Measurements from ENCODE around the gene ALX4.

Gene ALX4

GRCh38 chr11:44226945-44227344, 83.0 kb downstream of the ALX4 start:
- H3K27me3 ChIP-seq (replicated peaks; ENCODE audit: control insufficient read depth, insufficient read depth, low read length, poor library complexity, severe bottlenecking) = no peaks in the 10 kb centered on the region
- H3K27ac ChIP-seq (ENCODE audit: insufficient read depth, low read length, poor library complexity, severe bottlenecking) = no peak overlapping the region
- no peaks in the 10 kb centered on the region for H3K4me1 ChIP-seq (ENCODE audit: control insufficient read depth, insufficient read depth, low read length, poor library complexity, severe bottlenecking)

DNA sequence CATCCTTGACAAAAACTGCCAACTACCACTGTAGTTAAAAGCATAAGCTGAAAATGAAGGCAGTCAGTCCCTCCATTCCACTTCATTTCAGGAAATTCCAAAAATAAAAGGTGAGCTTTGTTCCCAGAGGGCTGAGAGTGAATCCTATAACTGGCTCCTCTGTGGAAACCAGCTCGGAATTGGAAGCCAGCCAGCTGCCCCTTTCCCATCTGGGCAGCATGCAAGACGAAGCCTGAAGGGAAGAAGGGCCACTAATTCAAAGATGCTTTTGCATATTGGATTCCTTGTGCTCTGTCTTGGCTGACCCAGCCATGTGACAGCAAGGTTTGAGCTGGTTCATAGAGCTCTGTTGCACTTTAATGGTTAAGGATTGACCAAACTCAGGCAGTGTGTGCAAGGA, 83.4 kb downstream of the ALX4 start:
- Histone ChIP-seq H3K4me3 (ENCODE audit: insufficient read depth, low read depth, low read length, poor library complexity, severe bottlenecking) (no peak overlapping the region), H3K27ac (ENCODE audit: insufficient read depth, low read length, poor library complexity, severe bottlenecking) (no peak overlapping the region), H3K27me3 (replicated peaks; ENCODE audit: control insufficient read depth, insufficient read depth, low read length, poor library complexity, severe bottlenecking) (no peaks in the 10 kb centered on the region), H3K4me1 (ENCODE audit: control insufficient read depth, insufficient read depth, low read length, poor library complexity, severe bottlenecking) (no peaks in the 10 kb centered on the region), H3K9me3 (ENCODE audit: control insufficient read depth, low read length) (no peaks in the 10 kb centered on the region), H3K36me3 (ENCODE audit: control insufficient read depth, insufficient read depth, low read length) (no peaks in the 10 kb centered on the region)
- DNase-seq = no peak

More at GRCh38 chr11:44226945-44227344, 83.0 kb downstream of the ALX4 start:
- Histone ChIP-seq H3K4me3 (ENCODE audit: insufficient read depth, low read depth, low read length, poor library complexity, severe bottlenecking) (no peak overlapping the region), H3K9me3 (ENCODE audit: control insufficient read depth, low read length) (no peaks in the 10 kb centered on the region), H3K36me3 (ENCODE audit: control insufficient read depth, insufficient read depth, low read length) (no peaks in the 10 kb centered on the region)
- no peak for DNase-seq

DNA sequence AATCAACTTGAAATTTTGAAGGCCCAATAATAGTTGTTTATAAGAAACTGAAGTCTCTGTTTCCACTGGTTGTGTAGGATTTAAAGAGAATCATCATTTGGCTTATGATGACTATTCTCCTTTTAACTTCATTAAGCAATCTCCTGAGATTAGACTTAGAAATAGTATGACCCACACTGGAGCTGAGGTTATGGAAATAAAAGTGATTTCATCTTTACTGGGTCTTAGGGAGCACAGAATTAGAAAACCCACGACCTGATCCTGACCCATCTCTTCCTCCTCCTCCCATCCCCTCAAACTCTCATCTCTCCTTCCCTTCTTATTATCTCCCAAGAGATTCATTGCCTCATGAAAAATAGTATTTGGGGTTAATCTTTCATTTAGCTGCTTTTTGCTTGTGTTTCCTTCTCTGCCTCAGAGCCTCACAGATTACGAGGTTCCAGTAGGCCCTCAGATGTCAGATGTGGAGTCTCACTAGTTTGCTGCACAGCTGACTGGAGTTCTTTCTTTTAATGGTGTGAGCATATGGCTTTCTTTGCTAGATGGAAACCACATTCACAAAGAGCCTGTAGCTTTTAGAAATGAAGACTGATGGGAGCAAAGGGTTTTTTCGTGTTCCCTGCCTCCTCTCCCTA, 85.0 kb downstream of the ALX4 start:
- DNase-seq = no peak
- Histone ChIP-seq H3K27ac (ENCODE audit: insufficient read depth, low read length, poor library complexity, severe bottlenecking) (no peak overlapping the region), H3K27me3 (replicated peaks; ENCODE audit: control insufficient read depth, insufficient read depth, low read length, poor library complexity, severe bottlenecking) (no peaks in the 10 kb centered on the region)

GRCh38 chr11:44223238-44223637, 86.7 kb downstream of the ALX4 start:
- no peaks in the 10 kb centered on the region for H3K4me1 ChIP-seq (ENCODE audit: control insufficient read depth, insufficient read depth, low read length, poor library complexity, severe bottlenecking)
- H3K27ac ChIP-seq (ENCODE audit: insufficient read depth, low read length, poor library complexity, severe bottlenecking) = no peak overlapping the region
- H3K36me3 ChIP-seq (ENCODE audit: control insufficient read depth, insufficient read depth, low read length) = no peaks in the 10 kb centered on the region
- no peaks in the 10 kb centered on the region for H3K9me3 ChIP-seq (ENCODE audit: control insufficient read depth, low read length)
- no peak overlapping the region for H3K4me3 ChIP-seq (ENCODE audit: insufficient read depth, low read depth, low read length, poor library complexity, severe bottlenecking)
- DNase-seq = no peak
- no peaks in the 10 kb centered on the region for H3K27me3 ChIP-seq (replicated peaks; ENCODE audit: control insufficient read depth, insufficient read depth, low read length, poor library complexity, severe bottlenecking)

More for the DNA sequence above, 85.0 kb downstream of the ALX4 start:
- Histone ChIP-seq H3K4me3 (ENCODE audit: insufficient read depth, low read depth, low read length, poor library complexity, severe bottlenecking) (no peak overlapping the region), H3K4me1 (ENCODE audit: control insufficient read depth, insufficient read depth, low read length, poor library complexity, severe bottlenecking) (no peaks in the 10 kb centered on the region), H3K9me3 (ENCODE audit: control insufficient read depth, low read length) (no peaks in the 10 kb centered on the region), H3K36me3 (ENCODE audit: control insufficient read depth, insufficient read depth, low read length) (no peaks in the 10 kb centered on the region)

- Histone ChIP-seq H3K27me3 (replicated peaks; ENCODE audit: control insufficient read depth, insufficient read depth, low read length, poor library complexity, severe bottlenecking) (no peaks in the 10 kb centered on the region), H3K4me3 (ENCODE audit: insufficient read depth, low read depth, low read length, poor library complexity, severe bottlenecking) (no peak overlapping the region), H3K27ac (ENCODE audit: insufficient read depth, low read length, poor library complexity, severe bottlenecking) (no peak overlapping the region), H3K4me1 (ENCODE audit: control insufficient read depth, insufficient read depth, low read length, poor library complexity, severe bottlenecking) (no peaks in the 10 kb centered on the region), H3K9me3 (ENCODE audit: control insufficient read depth, low read length) (no peaks in the 10 kb centered on the region), H3K36me3 (ENCODE audit: control insufficient read depth, insufficient read depth, low read length) (no peaks in the 10 kb centered on the region)
- no peak for DNase-seq
Measured at GRCh38 chr11:44221992-44222391, 87.9 kb downstream of the ALX4 start.

- Histone ChIP-seq H3K4me1 (ENCODE audit: control insufficient read depth, insufficient read depth, low read length, poor library complexity, severe bottlenecking) (no peaks in the 10 kb centered on the region), H3K27me3 (replicated peaks; ENCODE audit: control insufficient read depth, insufficient read depth, low read length, poor library complexity, severe bottlenecking) (no peaks in the 10 kb centered on the region), H3K27ac (ENCODE audit: insufficient read depth, low read length, poor library complexity, severe bottlenecking) (no peak overlapping the region), H3K4me3 (ENCODE audit: insufficient read depth, low read depth, low read length, poor library complexity, severe bottlenecking) (no peak overlapping the region), H3K9me3 (ENCODE audit: control insufficient read depth, low read length) (no peaks in the 10 kb centered on the region), H3K36me3 (ENCODE audit: control insufficient read depth, insufficient read depth, low read length) (no peaks in the 10 kb centered on the region)
- no peak for DNase-seq
Measured at GRCh38 chr11:44221456-44221855, 88.5 kb downstream of the ALX4 start.

DNA sequence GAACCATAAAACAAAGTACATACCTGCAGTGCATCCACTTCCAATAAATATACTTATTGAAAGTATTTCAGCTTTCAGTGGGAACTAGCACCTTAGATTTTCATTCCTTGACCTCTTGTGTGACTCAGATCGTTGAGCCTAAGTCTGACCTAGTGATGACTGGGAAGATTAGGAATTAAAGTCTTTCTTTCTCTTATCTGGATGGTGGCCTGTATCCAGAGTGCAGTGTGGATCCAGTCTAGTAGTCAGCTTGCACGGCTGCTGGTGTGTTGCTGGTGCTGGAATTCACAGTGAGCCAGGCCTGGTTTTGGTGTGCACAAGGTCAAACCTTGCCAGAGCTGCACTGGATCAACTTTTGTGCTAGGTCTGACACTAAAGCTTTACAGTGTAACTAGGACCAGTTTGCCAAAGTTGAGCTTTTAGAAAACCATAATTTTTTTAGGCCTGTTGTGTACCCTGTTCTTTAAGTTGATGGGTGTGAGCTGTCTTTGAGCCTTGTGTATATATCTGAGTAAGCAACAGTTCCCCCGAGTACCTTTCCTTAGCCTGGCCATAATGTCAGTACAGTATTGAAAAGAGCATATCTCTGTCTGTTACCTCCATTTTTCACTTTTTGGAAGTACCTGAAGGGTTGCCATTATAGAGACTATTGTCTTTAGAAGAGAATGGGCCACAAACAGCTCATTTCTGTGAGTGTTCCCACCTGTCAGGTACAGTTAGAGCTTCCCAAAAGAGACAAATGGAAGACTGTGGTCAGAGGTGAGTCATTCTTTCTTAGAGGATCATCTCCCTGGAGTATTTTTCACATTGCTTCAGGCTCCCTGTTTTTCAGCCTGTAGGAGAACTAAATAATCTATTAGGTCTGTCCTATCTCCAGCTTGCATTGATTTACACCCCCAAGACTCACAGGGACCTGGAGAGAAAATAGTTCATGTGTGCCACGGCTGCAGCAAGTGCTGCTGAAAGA, 89.8 kb downstream of the ALX4 start:
- Histone ChIP-seq H3K4me3 (ENCODE audit: insufficient read depth, low read depth, low read length, poor library complexity, severe bottlenecking) (no peak overlapping the region), H3K36me3 (ENCODE audit: control insufficient read depth, insufficient read depth, low read length) (no peaks in the 10 kb centered on the region), H3K4me1 (ENCODE audit: control insufficient read depth, insufficient read depth, low read length, poor library complexity, severe bottlenecking) (no peaks in the 10 kb centered on the region), H3K9me3 (ENCODE audit: control insufficient read depth, low read length) (no peaks in the 10 kb centered on the region), H3K27me3 (replicated peaks; ENCODE audit: control insufficient read depth, insufficient read depth, low read length, poor library complexity, severe bottlenecking) (no peaks in the 10 kb centered on the region), H3K27ac (ENCODE audit: insufficient read depth, low read length, poor library complexity, severe bottlenecking) (no peak overlapping the region)
- DNase-seq = no peak

DNA sequence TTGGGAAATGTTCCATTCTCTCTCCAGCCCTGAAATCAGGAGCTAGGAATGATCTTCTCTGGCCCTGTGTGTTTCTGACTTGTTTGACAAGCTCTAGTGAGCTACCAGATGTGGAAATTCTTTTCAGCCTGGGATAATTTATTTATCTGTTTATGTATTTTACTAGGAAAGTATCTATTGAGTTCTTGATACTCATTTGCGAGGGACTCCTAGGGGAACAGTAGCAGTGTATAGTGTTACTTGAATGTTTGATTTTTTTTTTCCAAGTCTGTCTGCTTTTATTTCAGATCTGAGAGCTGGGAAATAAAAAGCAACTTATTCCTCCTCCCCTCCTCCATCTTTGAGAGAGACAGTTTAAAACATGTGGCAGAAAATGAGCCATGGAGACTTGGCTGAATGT, 92.5 kb downstream of the ALX4 start:
- H3K4me3 ChIP-seq (ENCODE audit: insufficient read depth, low read depth, low read length, poor library complexity, severe bottlenecking) = no peak overlapping the region
- H3K27me3 ChIP-seq (replicated peaks; ENCODE audit: control insufficient read depth, insufficient read depth, low read length, poor library complexity, severe bottlenecking) = no peaks in the 10 kb centered on the region
- H3K4me1 ChIP-seq (ENCODE audit: control insufficient read depth, insufficient read depth, low read length, poor library complexity, severe bottlenecking) = no peaks in the 10 kb centered on the region
- no peak for DNase-seq
- H3K36me3 ChIP-seq (ENCODE audit: control insufficient read depth, insufficient read depth, low read length) = no peaks in the 10 kb centered on the region
- no peak overlapping the region for H3K27ac ChIP-seq (ENCODE audit: insufficient read depth, low read length, poor library complexity, severe bottlenecking)
- peaks cover under 1% of the 10 kb centered on the region for H3K9me3 ChIP-seq (ENCODE audit: control insufficient read depth, low read length)

DNA sequence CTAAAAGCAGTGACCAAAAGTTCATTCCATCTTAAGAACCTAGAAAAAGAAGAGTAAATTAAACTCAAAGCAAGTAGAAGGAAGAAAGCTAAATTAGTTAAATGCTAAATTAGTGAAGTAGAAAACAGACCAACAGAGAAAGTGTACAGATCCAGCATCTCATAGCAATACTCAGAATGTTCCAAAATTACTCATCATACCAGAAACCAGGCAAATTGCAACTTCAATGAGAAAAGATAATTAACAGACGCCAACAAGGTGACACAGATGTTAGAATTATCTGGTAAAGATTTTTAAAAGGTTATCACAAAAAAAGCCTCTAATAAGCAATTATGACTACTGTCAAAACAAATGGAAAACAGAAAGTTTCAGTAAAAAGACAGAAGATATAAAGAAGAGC, 96.8 kb downstream of the ALX4 start:
- Histone ChIP-seq H3K27ac (ENCODE audit: insufficient read depth, low read length, poor library complexity, severe bottlenecking) (no peak overlapping the region), H3K36me3 (ENCODE audit: control insufficient read depth, insufficient read depth, low read length) (peaks cover 8% of the 10 kb centered on the region), H3K4me3 (ENCODE audit: insufficient read depth, low read depth, low read length, poor library complexity, severe bottlenecking) (no peak overlapping the region)

GRCh38 chr11:44212128-44212527, 97.8 kb downstream of the ALX4 start:
- H3K27me3 ChIP-seq (replicated peaks; ENCODE audit: control insufficient read depth, insufficient read depth, low read length, poor library complexity, severe bottlenecking) = no peaks in the 10 kb centered on the region
- no peaks in the 10 kb centered on the region for H3K4me1 ChIP-seq (ENCODE audit: control insufficient read depth, insufficient read depth, low read length, poor library complexity, severe bottlenecking)
- no peak overlapping the region for H3K27ac ChIP-seq (ENCODE audit: insufficient read depth, low read length, poor library complexity, severe bottlenecking)
- DNase-seq = no peak
- H3K36me3 ChIP-seq (ENCODE audit: control insufficient read depth, insufficient read depth, low read length) = peaks cover 11% of the 10 kb centered on the region
- peaks cover 4% of the 10 kb centered on the region for H3K9me3 ChIP-seq (ENCODE audit: control insufficient read depth, low read length)
- no peak overlapping the region for H3K4me3 ChIP-seq (ENCODE audit: insufficient read depth, low read depth, low read length, poor library complexity, severe bottlenecking)

More for the DNA sequence above, 96.8 kb downstream of the ALX4 start:
- no peaks in the 10 kb centered on the region for H3K27me3 ChIP-seq (replicated peaks; ENCODE audit: control insufficient read depth, insufficient read depth, low read length, poor library complexity, severe bottlenecking)
- H3K9me3 ChIP-seq (ENCODE audit: control insufficient read depth, low read length) = peaks cover 4% of the 10 kb centered on the region
- H3K4me1 ChIP-seq (ENCODE audit: control insufficient read depth, insufficient read depth, low read length, poor library complexity, severe bottlenecking) = no peaks in the 10 kb centered on the region
- DNase-seq = no peak
